ES-I3 (cell line): ENCODE measurements around the gene LIM2.
A peak's percentile ranks its signal among the peaks of the same experiment; 100 is the strongest.

Source experiments
- H3K36me3 ChIP-seq: 2 replicates; pipeline ENCODE4 v1.6.1; 2013; ENCODE audit warnings: mild to moderate bottlenecking, low read length, control low read depth, moderate library complexity; ENCODE audit not compliant: insufficient read depth
- H3K4me1 ChIP-seq: 2 replicates; pipeline ENCODE4 v1.6.1; 2013; ENCODE audit warnings: mild to moderate bottlenecking, control low read depth, low read length; ENCODE audit not compliant: insufficient read depth
- H3K9ac ChIP-seq: 2 replicates; pipeline ENCODE4 v1.6.1; 2013; ENCODE audit warnings: low read depth, mild to moderate bottlenecking, low read length, moderate library complexity
- H3K9me3 ChIP-seq: 2 replicates; pipeline ENCODE4 v1.6.1; 2013; ENCODE audit warnings: mild to moderate bottlenecking, low read length, moderate library complexity; ENCODE audit not compliant: control insufficient read depth, insufficient read depth

Gene LIM2

GRCh38 chr19:51382004-51382403, 5.8 kb downstream of the LIM2 start:
- Histone ChIP-seq H3K36me3 (no peaks in the 10 kb centered on the region), H3K4me1 (no peaks in the 10 kb centered on the region; the same call in 1 of the 2 replicates), H3K9ac (no peak overlapping the region), H3K9me3 (no peaks in the 10 kb centered on the region)

GRCh38 chr19:51380379-51380778, 7.4 kb downstream of the LIM2 start:
- Histone ChIP-seq H3K4me1 (no peaks in the 10 kb centered on the region), H3K36me3 (no peaks in the 10 kb centered on the region), H3K9ac (peak overlapping the region; percentile 8; the same call in 1 of the 2 replicates), H3K9me3 (no peaks in the 10 kb centered on the region)

- H3K36me3 ChIP-seq, result no peaks in the 10 kb centered on the region
- no peaks in the 10 kb centered on the region for H3K4me1 ChIP-seq
- H3K9ac ChIP-seq, result no peak overlapping the region
- H3K9me3 ChIP-seq, result no peaks in the 10 kb centered on the region
Measured at GRCh38 chr19:51377422-51377821, 10.4 kb downstream of the LIM2 start.

DNA sequence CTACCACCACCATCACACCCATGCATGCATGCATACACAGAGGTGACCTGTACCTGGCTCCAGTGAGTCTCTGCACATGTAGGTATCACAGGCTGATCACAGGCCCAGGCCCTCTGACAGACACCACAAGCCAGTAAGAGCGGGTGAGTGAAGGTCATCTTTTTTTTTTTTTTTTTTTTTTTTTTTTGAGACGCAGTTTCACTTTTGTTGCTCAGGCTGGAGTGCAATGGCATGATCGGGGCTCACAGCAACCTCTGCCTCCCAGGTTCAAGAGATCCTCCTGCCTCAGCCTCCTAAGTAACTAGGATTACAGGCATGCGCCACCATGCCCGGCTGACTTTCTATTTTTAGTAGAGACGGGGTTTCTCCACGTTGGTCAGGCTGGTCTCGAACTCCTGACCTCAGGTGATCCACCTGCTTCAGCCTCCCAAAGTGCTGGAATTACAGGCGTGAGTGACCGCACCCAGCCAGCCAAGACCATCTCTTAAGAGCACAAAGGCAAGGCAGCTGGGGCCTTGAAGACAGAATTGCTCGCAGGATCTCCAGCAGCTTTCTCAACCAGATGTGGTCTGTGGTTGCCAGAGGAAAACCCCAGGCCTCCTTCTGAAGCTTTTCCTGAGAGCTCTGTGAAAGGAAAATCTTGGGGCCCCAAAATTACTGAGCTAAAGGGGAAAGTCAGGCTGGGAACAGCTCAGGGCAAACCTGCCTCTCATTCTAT, 12.1 kb downstream of the LIM2 start:
- Histone ChIP-seq H3K9ac (no peak overlapping the region), H3K4me1 (no peaks in the 10 kb centered on the region), H3K36me3 (no peaks in the 10 kb centered on the region), H3K9me3 (no peaks in the 10 kb centered on the region)

- no peaks in the 10 kb centered on the region for H3K9me3 ChIP-seq
- H3K4me1 ChIP-seq, result peaks cover 7% of the 10 kb centered on the region; the same call in 1 of the 2 replicates
- H3K36me3 ChIP-seq, result no peaks in the 10 kb centered on the region
- H3K9ac ChIP-seq, result no peak within 1 kb of the TSS
Measured at GRCh38 chr19:51372649-51373504, 14.9 kb downstream of the LIM2 start, which contains the start of gene NKG7. Gene NKG7, minus strand, starts transcription at chr19:51372654. Its CDS starts 119 bp downstream, at chr19:51372535.

DNA sequence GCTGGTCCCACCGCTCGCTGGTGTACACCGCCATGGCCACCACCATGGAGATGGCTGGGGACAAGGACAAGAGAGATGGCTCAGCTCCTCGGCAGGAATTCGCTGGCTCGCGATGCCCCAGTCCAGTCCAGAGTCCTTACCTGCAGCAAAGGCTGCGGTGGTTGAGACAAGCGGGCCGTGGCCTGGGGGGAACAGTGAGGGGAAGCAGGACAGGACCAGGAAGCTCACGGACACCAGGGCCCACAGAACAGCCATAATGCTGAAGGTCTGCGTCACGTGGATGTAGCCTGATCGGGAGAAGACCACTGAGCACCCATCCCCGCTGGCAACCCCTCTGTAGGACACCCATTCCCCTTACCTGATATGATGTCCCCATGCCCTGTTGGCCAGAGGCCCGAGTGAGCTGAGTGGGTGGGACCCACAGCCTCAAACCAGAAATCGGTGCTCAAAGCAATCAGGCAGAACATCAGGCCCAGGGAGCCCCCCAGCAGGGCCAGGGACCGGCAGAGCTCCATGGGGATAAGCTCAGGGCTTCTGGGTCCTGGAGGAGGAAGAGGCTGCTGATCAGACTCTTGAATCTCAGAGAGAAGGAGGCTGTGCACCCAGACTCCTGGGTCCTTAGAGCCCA, 15.6 kb downstream of the LIM2 start:
- Histone ChIP-seq H3K4me1 (peaks cover 7% of the 10 kb centered on the region; the same call in 1 of the 2 replicates), H3K9me3 (no peaks in the 10 kb centered on the region), H3K36me3 (no peaks in the 10 kb centered on the region), H3K9ac (no peak overlapping the region)

DNA sequence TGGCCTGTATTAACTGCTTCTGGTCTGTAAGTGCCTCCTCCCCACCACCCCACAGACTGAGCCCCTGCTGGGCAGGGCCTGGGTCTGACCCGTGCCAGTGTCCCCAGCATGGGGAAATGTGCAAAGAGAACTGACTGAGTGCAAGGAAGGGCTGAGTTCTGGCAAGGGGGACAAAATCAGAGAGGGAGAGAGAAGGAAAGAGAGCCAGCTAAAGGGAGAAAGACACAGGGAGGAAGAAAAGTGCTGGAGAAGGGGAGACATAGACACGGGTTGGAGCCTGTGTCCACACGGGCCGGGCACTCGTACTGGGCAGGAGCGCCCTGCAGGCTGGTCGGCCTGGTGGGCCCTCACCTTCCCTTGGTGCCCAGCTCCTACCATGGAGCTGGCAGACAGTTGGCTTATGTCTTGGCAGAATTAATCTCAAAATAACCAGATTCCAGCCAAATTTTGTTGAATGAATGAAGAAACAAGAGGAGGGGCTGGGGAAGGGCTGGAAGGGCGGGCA, 16.5 kb downstream of the LIM2 start:
- no peak overlapping the region for H3K9ac ChIP-seq
- peaks cover 7% of the 10 kb centered on the region; the same call in 1 of the 2 replicates for H3K4me1 ChIP-seq
- no peaks in the 10 kb centered on the region for H3K36me3 ChIP-seq
- H3K9me3 ChIP-seq, result no peaks in the 10 kb centered on the region

DNA sequence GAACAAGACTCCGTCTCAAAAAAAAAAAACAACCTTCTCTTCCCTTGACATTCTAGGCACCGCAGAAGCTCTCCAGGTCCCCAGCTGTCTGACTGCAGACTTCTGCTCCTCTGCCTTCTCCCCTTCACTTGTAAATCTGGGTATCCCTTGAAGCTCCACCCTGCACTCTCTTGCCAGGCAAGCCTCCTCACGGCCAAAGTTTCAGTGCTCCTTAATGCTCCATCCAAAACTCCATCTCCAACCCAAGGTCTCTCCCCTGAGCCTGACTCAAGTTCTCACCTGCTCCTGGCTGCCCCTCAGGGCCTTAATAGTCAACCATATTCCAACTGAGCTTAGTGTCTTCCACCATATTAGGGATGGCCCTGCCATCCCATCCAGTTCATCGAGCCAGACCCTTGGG, 17.5 kb downstream of the LIM2 start:
- Histone ChIP-seq H3K36me3 (no peaks in the 10 kb centered on the region), H3K9ac (no peak overlapping the region), H3K4me1 (peaks cover 7% of the 10 kb centered on the region; the same call in 1 of the 2 replicates), H3K9me3 (no peaks in the 10 kb centered on the region)

- Histone ChIP-seq H3K4me1 (peaks cover 9% of the 10 kb centered on the region; the same call in 1 of the 2 replicates), H3K9me3 (no peaks in the 10 kb centered on the region), H3K36me3 (no peaks in the 10 kb centered on the region), H3K9ac (peak within 1 kb of the TSS; percentile 74)
Measured at GRCh38 chr19:51368366-51369282, 19.1 kb downstream of the LIM2 start, which contains the start of gene CLDND2. Gene CLDND2, minus strand, starts transcription at chr19:51369003. Its CDS starts 426 bp downstream, at chr19:51368577.

DNA sequence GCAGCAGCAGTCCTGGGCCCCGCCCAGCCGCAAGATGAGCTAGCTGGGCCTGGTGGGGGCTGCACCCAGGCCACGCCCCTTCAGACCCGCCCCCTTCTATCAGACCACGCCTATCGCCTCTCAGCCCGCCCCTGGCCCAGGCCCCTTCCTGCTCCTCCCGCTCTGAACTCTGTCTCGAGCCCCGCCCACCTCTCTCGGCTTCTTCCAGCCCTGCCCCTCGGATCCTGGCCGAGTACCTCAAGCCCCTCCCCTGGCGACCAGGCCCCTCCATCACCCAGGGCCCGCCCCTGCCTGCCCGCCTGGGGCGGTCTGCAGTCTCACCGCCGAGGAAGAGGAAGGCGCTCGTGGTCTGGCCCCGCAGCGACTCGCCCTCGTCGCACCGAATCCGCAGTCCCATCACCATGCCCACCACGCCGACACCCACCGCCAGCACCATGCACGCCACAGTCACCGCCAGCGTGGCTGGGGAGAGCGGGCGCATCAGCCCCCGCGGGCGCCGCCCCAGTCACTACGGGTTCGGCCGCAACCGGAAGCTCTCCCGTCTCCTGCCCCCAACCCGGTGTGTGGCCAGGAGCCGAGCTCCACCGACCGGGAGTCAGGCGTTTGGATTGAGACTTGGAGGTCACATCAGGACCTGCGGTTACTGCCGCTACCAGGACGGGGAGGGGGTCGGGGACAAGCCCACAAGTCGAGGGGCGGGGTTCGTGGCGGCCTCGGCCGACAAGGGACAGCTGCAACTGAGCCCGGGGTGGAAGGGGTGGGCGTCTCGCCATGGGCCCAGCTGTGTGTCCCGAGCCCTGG, 20.0 kb downstream of the LIM2 start:
- H3K9ac ChIP-seq, result peak overlapping the region; percentile 76
- no peaks in the 10 kb centered on the region for H3K36me3 ChIP-seq
- peaks cover 10% of the 10 kb centered on the region; the same call in 1 of the 2 replicates for H3K4me1 ChIP-seq
- H3K9me3 ChIP-seq, result no peaks in the 10 kb centered on the region

- H3K4me1 ChIP-seq, result peaks cover 12% of the 10 kb centered on the region; the same call in 1 of the 2 replicates
- peak overlapping the region; percentile 76 for H3K9ac ChIP-seq
- H3K9me3 ChIP-seq, result no peaks in the 10 kb centered on the region
- no peaks in the 10 kb centered on the region for H3K36me3 ChIP-seq
Measured at GRCh38 chr19:51367255-51367564, 20.6 kb downstream of the LIM2 start.

GRCh38 chr19:51366389-51367254, 21.2 kb downstream of the LIM2 start:
- Histone ChIP-seq H3K4me1 (peaks cover 12% of the 10 kb centered on the region; the same call in 1 of the 2 replicates), H3K9me3 (no peaks in the 10 kb centered on the region), H3K36me3 (no peaks in the 10 kb centered on the region), H3K9ac (peak overlapping the region; percentile 76)
